Measurements from ENCODE around the gene CATSPER3.

DNA sequence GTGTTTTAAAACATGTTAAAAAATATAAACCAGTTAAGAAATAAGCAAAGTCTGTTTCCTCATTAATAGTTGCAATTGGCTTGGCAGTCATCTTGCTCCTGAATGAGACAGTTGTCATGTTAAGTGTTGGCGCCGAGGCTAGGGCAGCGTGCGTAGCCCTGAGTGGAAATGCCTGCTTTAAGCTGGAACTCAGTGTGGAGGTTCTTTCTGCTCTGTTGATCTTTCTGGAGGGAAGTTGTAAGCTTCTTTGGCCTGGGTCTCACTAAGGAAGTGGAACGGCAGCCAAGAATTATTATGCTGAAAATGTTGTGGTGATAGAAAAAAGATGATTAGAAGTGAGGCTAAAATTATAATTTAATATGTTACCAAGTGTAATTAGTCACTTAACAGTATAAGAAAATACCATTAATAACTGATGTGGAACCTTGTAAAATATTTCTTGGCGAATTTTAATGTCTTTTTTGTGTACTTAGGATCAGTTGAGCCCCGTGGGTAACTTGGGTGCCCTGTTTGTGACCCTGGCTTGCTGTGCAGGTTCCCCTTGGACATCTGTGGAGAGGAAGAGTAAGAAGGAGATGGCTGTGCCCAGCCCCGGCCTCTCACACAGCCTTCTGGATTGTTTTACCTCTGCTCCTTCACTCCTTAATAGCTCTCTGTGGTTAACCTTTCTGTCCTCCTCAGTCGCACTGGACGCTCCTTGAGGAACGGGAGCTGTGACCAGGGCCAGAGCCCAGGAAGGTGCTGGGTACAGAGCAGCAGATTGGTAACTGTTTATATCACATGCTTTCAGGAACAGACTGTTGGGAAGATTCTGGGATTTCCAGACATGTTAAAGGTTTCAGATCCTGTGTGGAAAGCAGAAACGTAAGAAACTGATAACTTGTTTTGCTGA lies 31.8 kb upstream of the CATSPER3 start:
- TF ChIP-seq, protein P1, sequence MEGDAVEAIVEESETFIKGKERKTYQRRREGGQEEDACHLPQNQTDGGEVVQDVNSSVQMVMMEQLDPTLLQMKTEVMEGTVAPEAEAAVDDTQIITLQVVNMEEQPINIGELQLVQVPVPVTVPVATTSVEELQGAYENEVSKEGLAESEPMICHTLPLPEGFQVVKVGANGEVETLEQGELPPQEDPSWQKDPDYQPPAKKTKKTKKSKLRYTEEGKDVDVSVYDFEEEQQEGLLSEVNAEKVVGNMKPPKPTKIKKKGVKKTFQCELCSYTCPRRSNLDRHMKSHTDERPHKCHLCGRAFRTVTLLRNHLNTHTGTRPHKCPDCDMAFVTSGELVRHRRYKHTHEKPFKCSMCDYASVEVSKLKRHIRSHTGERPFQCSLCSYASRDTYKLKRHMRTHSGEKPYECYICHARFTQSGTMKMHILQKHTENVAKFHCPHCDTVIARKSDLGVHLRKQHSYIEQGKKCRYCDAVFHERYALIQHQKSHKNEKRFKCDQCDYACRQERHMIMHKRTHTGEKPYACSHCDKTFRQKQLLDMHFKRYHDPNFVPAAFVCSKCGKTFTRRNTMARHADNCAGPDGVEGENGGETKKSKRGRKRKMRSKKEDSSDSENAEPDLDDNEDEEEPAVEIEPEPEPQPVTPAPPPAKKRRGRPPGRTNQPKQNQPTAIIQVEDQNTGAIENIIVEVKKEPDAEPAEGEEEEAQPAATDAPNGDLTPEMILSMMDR (IDR thresholded peaks at IDR 0.05; ENCODE audit: low read length) = no peak
- TF ChIP-seq EZH2phosphoT487 (IDR thresholded peaks at IDR 0.05; ENCODE audit: low read length) = no peak

All from MM.1S (cell line).